CD14-positive monocyte (primary cell): Measurements from ENCODE around the gene REEP3. TPM values are rescaled to one million over a fixed set of nuclear protein-coding genes. Genes with fewer than 3 reads are reported as not detected.
A peak's percentile ranks its signal among the peaks of the same experiment; 100 is the strongest.
"Not testable (repeated sequence)": the region's sequence is repeated elsewhere in the genome, so short reads cannot be mapped to it uniquely, and the experiment has no call there.

Experiments
- DNase-seq, 3 donors: peaks; one replicate each; pipeline ENCODE4 v3.0.0-alpha.2; 2011 to 2022
- H2AFZ ChIP-seq: 2 replicates; pipeline ENCODE4 v1.6.0; 2012; ENCODE audit warnings: mild to moderate bottlenecking, low read depth, low read length, inconsistent platforms; ENCODE audit not compliant: insufficient read depth, poor library complexity, severe bottlenecking
- H3K27ac ChIP-seq, 2 donors: 1 replicate in 1 of 2; 2 replicates in 1 of 2; pipeline ENCODE4 v1.5.1; 2012 to 2013; ENCODE audit warnings: low read length in 2 of 2, control low read depth in 1 of 2, inconsistent platforms in 1 of 2, low read depth in 1 of 2, mild to moderate bottlenecking in 1 of 2
- H3K27me3 ChIP-seq, 2 donors: one replicate each; pipeline versions ENCODE4 v1.6.0 to v1.6.1; 2011 to 2013; ENCODE audit warnings: low read length in 2 of 2; ENCODE audit not compliant: control insufficient read depth in 2 of 2, insufficient read depth in 2 of 2
- H3K36me3 ChIP-seq, 2 donors: replicated peaks in 1 of 2; 1 replicate in 1 of 2; 2 replicates in 1 of 2; pipeline versions ENCODE4 v1.5.1 to v1.6.1; 2012 to 2013; ENCODE audit warnings: low read length in 2 of 2, control low read depth in 1 of 2, inconsistent platforms in 1 of 2, mild to moderate bottlenecking in 1 of 2; ENCODE audit not compliant: insufficient read depth in 2 of 2, control insufficient read depth in 1 of 2
- H3K4me1 ChIP-seq, 2 donors: 1 replicate in 1 of 2; 2 replicates in 1 of 2; pipeline versions ENCODE4 v1.5.1 to v1.6.1; 2012 to 2013; ENCODE audit warnings: low read length in 2 of 2, control low read depth in 1 of 2, inconsistent platforms in 1 of 2, mild to moderate bottlenecking in 1 of 2, moderate library complexity in 1 of 2; ENCODE audit not compliant: insufficient read depth in 2 of 2, control insufficient read depth in 1 of 2
- H3K4me2 ChIP-seq: replicated peaks from 2 replicates; pipeline ENCODE3; 2012; ENCODE audit warnings: low read length, moderate library complexity, mild to moderate bottlenecking; ENCODE audit not compliant: poor library complexity, severe bottlenecking; ENCODE audit errors: extremely low read depth
- H3K4me3 ChIP-seq, 3 experiments: fragments of 200-600 bp in 1 of 3; sonication (generic) in 1 of 3; replicated peaks in 1 of 3; 1 replicate in 2 of 3; 2 replicates in 1 of 3; pipeline ENCODE4 v1.5.1; 2011 to 2013; ENCODE audit warnings: low read length in 3 of 3, mild to moderate bottlenecking in 3 of 3, control low read depth in 2 of 3, low read depth in 2 of 3, inconsistent platforms in 1 of 3, moderate library complexity in 1 of 3
- H3K79me2 ChIP-seq: 2 replicates; pipeline ENCODE4 v1.6.0; 2012; ENCODE audit warnings: mild to moderate bottlenecking, control low read depth, inconsistent platforms, low read length, moderate library complexity; ENCODE audit not compliant: insufficient read depth
- H3K9ac ChIP-seq: 2 replicates; pipeline ENCODE4 v1.6.0; 2017; ENCODE audit warnings: low read length, mild to moderate bottlenecking; ENCODE audit not compliant: insufficient read depth, poor library complexity, severe bottlenecking
- H3K9me3 ChIP-seq, 2 donors: replicated peaks in 1 of 2; 1 replicate in 1 of 2; 2 replicates in 1 of 2; pipeline versions ENCODE4 v1.5.1 to v1.6.1; 2012 to 2013; ENCODE audit warnings: low read length in 2 of 2, control low read depth in 1 of 2; ENCODE audit not compliant: control insufficient read depth in 1 of 2, insufficient read depth in 1 of 2
- H4K20me1 ChIP-seq: 2 replicates; pipeline ENCODE4 v1.6.0; 2012; ENCODE audit warnings: mild to moderate bottlenecking, low read length, control low read depth, moderate library complexity; ENCODE audit not compliant: insufficient read depth
- H3K27ac Mint-ChIP-seq, 7 donors: one replicate each; pipeline ENCODE4 v1.8.0; 2020; ENCODE audit warnings: mild to moderate bottlenecking in 7 of 7, mixed read lengths in 7 of 7, moderate library complexity in 6 of 7, inconsistent platforms in 2 of 7
- H3K27me3 Mint-ChIP-seq, 3 donors: one replicate each; pipeline ENCODE4 v1.8.0; 2021 to 2022; ENCODE audit warnings: low read depth in 3 of 3, mild to moderate bottlenecking in 3 of 3, mixed read lengths in 3 of 3, moderate library complexity in 3 of 3, inconsistent platforms in 1 of 3
- H3K36me3 Mint-ChIP-seq, 2 donors: one replicate each; pipeline ENCODE4 v1.8.0; 2020; ENCODE audit warnings: mixed read lengths in 2 of 2, inconsistent platforms in 1 of 2, mild to moderate bottlenecking in 1 of 2
- H3K4me1 Mint-ChIP-seq: one replicate; pipeline ENCODE4 v1.8.0; 2020; ENCODE audit warnings: mild to moderate bottlenecking, mixed read lengths
- H3K4me3 Mint-ChIP-seq, 2 donors: one replicate each; pipeline ENCODE4 v1.8.0; 2020; ENCODE audit warnings: mild to moderate bottlenecking in 2 of 2, mixed read lengths in 2 of 2, moderate library complexity in 1 of 2
- H3K9me3 Mint-ChIP-seq, 7 donors: one replicate each; pipeline ENCODE4 v1.8.0; 2020 to 2022; ENCODE audit warnings: mixed read lengths in 7 of 7, mild to moderate bottlenecking in 6 of 7, moderate library complexity in 6 of 7, inconsistent platforms in 2 of 7
- WGBS: methylation state at CpG from one replicate; pipeline ENCODE4 v1.1.5; 2013; ENCODE audit warnings: missing lambda C conversion rate; ENCODE audit not compliant: insufficient coverage; 5-methylcytosine and 5-hydroxymethylcytosine counted together
- intact Hi-C, 2 donors: fragments of 100-400 bp; cut with micrococcal nuclease; formaldehyde crosslinking; loops; one replicate each; pipeline versions ENCODE4 v1.15.0 to v1.15.1; 2023
- polyA plus RNA-seq, 3 donors: library from polyadenylated mRNA; depleted of rRNA in 1 of 3; unstranded in 2 of 3; stranded (reverse) in 1 of 3; fragments of 300-500 nt in 2 of 3; fragments of >200 nt in 1 of 3; fragmentation: Illumina TruSeq in 2 of 3; gene quantifications; 1 replicate in 2 of 3; 2 replicates in 1 of 3; pipeline ENCODE4 v1.2.3, GENCODE V29; 2012 to 2021
- TF ChIP-seq, protein P1 (sequence below): fragments of 200-600 bp; IDR thresholded peaks from one replicate; pipeline ENCODE4 v1.8.0; 2022; ENCODE audit warnings: antibody characterized with exemption, mild to moderate bottlenecking

The REEP3 gene
- polyA plus RNA-seq, 3 donors, result 9.1 to 17.7 (median 17.7) TPM

DNA sequence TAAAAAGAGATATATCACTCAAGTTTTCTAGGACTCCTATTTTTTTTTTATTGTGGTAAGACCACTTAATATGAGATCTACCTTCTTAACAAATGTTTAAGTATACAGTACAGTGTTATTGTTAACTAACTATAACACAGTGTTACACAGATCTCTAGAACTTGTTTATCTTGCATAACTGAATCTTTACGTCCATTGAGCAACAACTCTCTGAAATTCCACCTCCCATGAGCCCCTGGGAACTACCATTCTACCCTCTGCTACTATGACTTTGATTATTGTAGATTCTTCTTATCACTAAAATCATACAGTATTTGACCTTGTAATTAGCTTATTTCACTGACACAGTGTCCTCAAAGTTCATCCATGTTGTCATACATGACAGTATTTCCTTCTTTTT lies 22.5 kb upstream of the REEP3 start:
- TF ChIP-seq, protein P1, sequence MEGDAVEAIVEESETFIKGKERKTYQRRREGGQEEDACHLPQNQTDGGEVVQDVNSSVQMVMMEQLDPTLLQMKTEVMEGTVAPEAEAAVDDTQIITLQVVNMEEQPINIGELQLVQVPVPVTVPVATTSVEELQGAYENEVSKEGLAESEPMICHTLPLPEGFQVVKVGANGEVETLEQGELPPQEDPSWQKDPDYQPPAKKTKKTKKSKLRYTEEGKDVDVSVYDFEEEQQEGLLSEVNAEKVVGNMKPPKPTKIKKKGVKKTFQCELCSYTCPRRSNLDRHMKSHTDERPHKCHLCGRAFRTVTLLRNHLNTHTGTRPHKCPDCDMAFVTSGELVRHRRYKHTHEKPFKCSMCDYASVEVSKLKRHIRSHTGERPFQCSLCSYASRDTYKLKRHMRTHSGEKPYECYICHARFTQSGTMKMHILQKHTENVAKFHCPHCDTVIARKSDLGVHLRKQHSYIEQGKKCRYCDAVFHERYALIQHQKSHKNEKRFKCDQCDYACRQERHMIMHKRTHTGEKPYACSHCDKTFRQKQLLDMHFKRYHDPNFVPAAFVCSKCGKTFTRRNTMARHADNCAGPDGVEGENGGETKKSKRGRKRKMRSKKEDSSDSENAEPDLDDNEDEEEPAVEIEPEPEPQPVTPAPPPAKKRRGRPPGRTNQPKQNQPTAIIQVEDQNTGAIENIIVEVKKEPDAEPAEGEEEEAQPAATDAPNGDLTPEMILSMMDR, result no peak
- no peak for DNase-seq
- no peak overlapping the region for H2AFZ ChIP-seq
- no peak overlapping the region for H3K9ac ChIP-seq
- peaks cover 0 to 2% (median 0%) of the 10 kb centered on the region in 7 donors for H3K9me3 Mint-ChIP-seq
- no peaks in the 10 kb centered on the region for H3K9me3 ChIP-seq
- peaks cover 5 to 6% of the 10 kb centered on the region in 2 donors for H3K36me3 Mint-ChIP-seq
- peaks cover 0 to 3% (median 0%) of the 10 kb centered on the region in 3 donors for H3K27me3 Mint-ChIP-seq
- no peak overlapping the region for H3K4me2 ChIP-seq
- H3K27ac ChIP-seq, result peak overlapping the region in 1 of 2 donors; percentile 39
- peaks cover 11 to 16% of the 10 kb centered on the region in 2 donors for H3K4me1 ChIP-seq
- H3K4me3 Mint-ChIP-seq, result no peak overlapping the region
- peak overlapping the region in 2 of 7 donors; percentile 39 to 59 for H3K27ac Mint-ChIP-seq
- no peaks in the 10 kb centered on the region for H3K27me3 ChIP-seq
- intact Hi-C loops, result no loop called here
- peaks cover 32% of the 10 kb centered on the region for H4K20me1 ChIP-seq
- H3K4me1 Mint-ChIP-seq, result peaks cover 31% of the 10 kb centered on the region
- peaks cover 98% of the 10 kb centered on the region for H3K79me2 ChIP-seq
- no peak overlapping the region for H3K4me3 ChIP-seq
- peaks cover 0 to 3% of the 10 kb centered on the region in 2 donors for H3K36me3 ChIP-seq
- no CpG with 5 or more reads among the region's 1 CpG for WGBS

DNA sequence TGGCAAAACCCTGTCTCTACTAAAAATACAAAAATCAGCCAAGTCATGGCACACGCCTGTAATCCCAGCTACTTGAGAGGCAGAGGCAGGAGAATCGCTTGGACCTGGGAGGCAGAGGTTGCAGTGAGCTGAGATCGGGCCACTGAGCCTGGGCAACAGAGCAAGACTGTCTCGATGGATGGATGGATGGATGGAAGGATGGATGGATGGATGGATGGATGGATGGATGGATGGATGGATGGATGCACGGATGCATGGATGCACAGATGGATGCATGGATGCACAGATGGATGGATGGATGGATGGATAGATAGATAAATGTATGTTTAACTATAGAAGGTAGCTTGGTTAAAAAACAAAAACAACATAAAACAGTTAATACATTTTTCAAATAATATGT lies 20.6 kb upstream of the REEP3 start:
- H3K9me3 ChIP-seq, H3K27me3 ChIP-seq, H3K9ac ChIP-seq, H3K4me3 ChIP-seq, H3K27me3 Mint-ChIP-seq, H2AFZ ChIP-seq, H3K27ac ChIP-seq, H3K4me3 Mint-ChIP-seq, H3K36me3 Mint-ChIP-seq, H3K27ac Mint-ChIP-seq, DNase-seq, H3K36me3 ChIP-seq, H3K9me3 Mint-ChIP-seq, H3K4me2 ChIP-seq, intact Hi-C loops: not testable (repeated sequence)
- H3K4me1 ChIP-seq, result peaks cover 11 to 16% of the 10 kb centered on the region in 2 donors
- peaks cover 34% of the 10 kb centered on the region for H3K4me1 Mint-ChIP-seq
- peaks cover 47% of the 10 kb centered on the region for H4K20me1 ChIP-seq
- 88% methylated on average over 5 of the region's 5 CpGs for WGBS
- H3K79me2 ChIP-seq, result peaks cover 97% of the 10 kb centered on the region
